Caco-2 (cell line): ENCODE data around the gene XCL1. TPM values are rescaled to one million over a fixed set of nuclear protein-coding genes. Genes with fewer than 3 reads are reported as not detected.
"Not testable (repeated sequence)": the region's sequence is repeated elsewhere in the genome, so short reads cannot be mapped to it uniquely, and the experiment has no call there.

Experiments used
- Bru-seq: library from RNA; stranded (reverse); fragments of 400-500 nt; gene quantifications from one replicate; lab custom pipeline; 2021; lab: Mats Ljungman, UMichigan
- BruChase-seq, 2 experiments: library from RNA; stranded (reverse); fragments of 400-500 nt; gene quantifications; one replicate each; lab custom pipeline; 2021; lab: Mats Ljungman, UMichigan
- BruUV-seq: library from RNA; stranded (reverse); fragments of 400-500 nt; replicated peaks from 2 replicates; lab custom pipeline; 2021; lab: Mats Ljungman, UMichigan
- CTCF ChIA-PET: fragments of 300-600 bp; sonication (Branson Sonifier 250); formaldehyde crosslinking; loops from one replicate; lab custom pipeline; 2022; ENCODE audit warnings: antibody characterized with exemption; lab: Charles Lee
- POLR2A ChIA-PET: fragments of 300-600 bp; sonication (Branson Sonifier 250); formaldehyde crosslinking; loops from one replicate; lab custom pipeline; 2022; ENCODE audit warnings: antibody characterized with exemption; lab: Charles Lee
- DNase-seq, 2 experiments: peaks; one replicate each; pipeline versions ENCODE4 v3.0.0 to v3.0.0-alpha.2; 2020 to 2022
- H3K27me3 ChIP-seq: replicated peaks from 2 replicates; pipeline ENCODE4 v1.6.0; 2011; ENCODE audit warnings: low read length; ENCODE audit not compliant: control insufficient read depth, insufficient read depth
- H3K36me3 ChIP-seq: 2 replicates; pipeline ENCODE4 v1.5.1; 2011; ENCODE audit warnings: low read length; ENCODE audit not compliant: control insufficient read depth, insufficient read depth
- H3K4me1 ChIP-seq: fragments of 250-450 bp; sonication (Bioruptor Pico); 2 replicates; pipeline ENCODE4 v1.5.1; 2020; ENCODE audit warnings: mild to moderate bottlenecking
- H3K4me3 ChIP-seq: 2 replicates; pipeline ENCODE4 v1.5.1; 2011; ENCODE audit warnings: low read depth, mild to moderate bottlenecking, control low read depth, low read length
- H3K9me3 ChIP-seq: fragments of 250-450 bp; sonication (Bioruptor Pico); 2 replicates; pipeline ENCODE4 v1.5.1; 2020; ENCODE audit warnings: mild to moderate bottlenecking, moderate library complexity
- H3K27ac Mint-ChIP-seq: one replicate; pipeline ENCODE4 v1.8.0; 2022; ENCODE audit warnings: mixed read lengths; ENCODE audit not compliant: unreplicated experiment
- H3K27me3 Mint-ChIP-seq: one replicate; pipeline ENCODE4 v1.8.0; 2022; ENCODE audit warnings: mixed read lengths; ENCODE audit not compliant: insufficient read depth, unreplicated experiment
- H3K36me3 Mint-ChIP-seq: one replicate; pipeline ENCODE4 v1.8.0; 2022; ENCODE audit warnings: mild to moderate bottlenecking, mixed read lengths; ENCODE audit not compliant: insufficient read depth, unreplicated experiment
- H3K4me1 Mint-ChIP-seq: one replicate; pipeline ENCODE4 v1.8.0; 2022; ENCODE audit warnings: low read depth, mixed read lengths; ENCODE audit not compliant: unreplicated experiment
- H3K4me3 Mint-ChIP-seq: one replicate; pipeline ENCODE4 v1.8.0; 2022; ENCODE audit warnings: mild to moderate bottlenecking, moderate library complexity, mixed read lengths; ENCODE audit not compliant: unreplicated experiment
- H3K9me3 Mint-ChIP-seq: one replicate; pipeline ENCODE4 v1.8.0; 2022; ENCODE audit warnings: mixed read lengths; ENCODE audit not compliant: unreplicated experiment
- intact Hi-C: fragments of 100-400 bp; cut with micrococcal nuclease; formaldehyde crosslinking; loops from one replicate; pipeline ENCODE4 v1.10.0; 2022; ENCODE audit not compliant: unreplicated experiment
- long read RNA-seq: library from polyadenylated mRNA; stranded (forward); transcript quantifications from one replicate; pipeline ENCODE4 v2.0.0, GENCODE V29; 2022
- total RNA-seq: library from RNA; stranded (reverse); gene quantifications from 2 replicates; pipeline ENCODE4 v1.2.3, GENCODE V29; 2022
- TF ChIP-seq, protein P1 (sequence below), 2 experiments: fragments of 200-600 bp in 1 of 2; IDR thresholded peaks; 1 replicate in 1 of 2; 2 replicates in 1 of 2; pipeline versions ENCODE4 v1.5.1 to v1.8.0; 2011 to 2022; ENCODE audit warnings: antibody characterized with exemption in 1 of 2, control low read depth in 1 of 2, inconsistent platforms in 1 of 2, low read depth in 1 of 2, low read length in 1 of 2, mild to moderate bottlenecking in 1 of 2, moderate library complexity in 1 of 2; ENCODE audit not compliant: insufficient read depth in 1 of 2, severe bottlenecking in 1 of 2, unreplicated experiment in 1 of 2

The XCL1 gene, protein sequence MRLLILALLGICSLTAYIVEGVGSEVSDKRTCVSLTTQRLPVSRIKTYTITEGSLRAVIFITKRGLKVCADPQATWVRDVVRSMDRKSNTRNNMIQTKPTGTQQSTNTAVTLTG
- 3.4 and 3.9 TPM in 2 replicates for total RNA-seq
- Bru-seq, nascent RNA: percentile 56 among the genes with signal in this experiment
- BruChase-seq, experiment 1, labeled RNA remaining after a 2-hour chase: percentile 64 among the genes with signal in this experiment
- percentile 66 among the genes with signal in this experiment for BruChase-seq, experiment 2, labeled RNA remaining after a 6-hour chase
- long read RNA-seq, partial matches to known transcripts: 0 of 23 reads
- long read RNA-seq, other reads (novel, unspliced or antisense): 23 of 23 reads

DNA sequence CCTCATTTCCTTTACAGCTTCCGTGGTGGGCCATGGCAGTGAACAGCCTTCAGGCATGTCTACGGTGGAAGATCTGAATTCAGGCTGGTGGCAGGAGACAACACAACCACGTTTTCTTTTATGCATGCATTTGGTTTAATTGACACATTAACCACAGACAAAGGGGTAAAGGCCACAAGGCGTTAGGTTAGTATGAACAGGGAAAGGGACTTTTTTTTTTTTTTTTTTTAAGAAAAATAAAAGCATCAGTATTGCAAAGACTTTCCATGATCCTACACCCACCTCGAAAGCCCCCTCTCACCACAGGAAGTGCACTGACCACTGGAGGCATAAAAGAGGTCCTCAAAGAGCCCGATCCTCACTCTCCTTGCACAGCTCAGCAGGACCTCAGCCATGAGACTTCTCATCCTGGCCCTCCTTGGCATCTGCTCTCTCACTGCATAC, at the start of gene XCL1:
Gene XCL1, plus strand, starts transcription at position 361 of the 444 bp plus-strand sequence. Its CDS starts 33 bp downstream, at position 394.
- H3K4me3 Mint-ChIP-seq, H3K36me3 Mint-ChIP-seq, H3K9me3 ChIP-seq, H3K4me1 ChIP-seq, H3K9me3 Mint-ChIP-seq, H3K27me3 Mint-ChIP-seq, BruUV-seq, H3K27ac Mint-ChIP-seq, POLR2A ChIA-PET, H3K27me3 ChIP-seq, DNase-seq, H3K4me1 Mint-ChIP-seq, intact Hi-C loops, H3K4me3 ChIP-seq, H3K36me3 ChIP-seq: not testable (repeated sequence)
- CTCF ChIA-PET: interaction anchor here (0.7 kb wide), 1 partner anchor 215 kb away, joined by 3 read pairs; no protein-coding TSS in a partner anchor

DNA sequence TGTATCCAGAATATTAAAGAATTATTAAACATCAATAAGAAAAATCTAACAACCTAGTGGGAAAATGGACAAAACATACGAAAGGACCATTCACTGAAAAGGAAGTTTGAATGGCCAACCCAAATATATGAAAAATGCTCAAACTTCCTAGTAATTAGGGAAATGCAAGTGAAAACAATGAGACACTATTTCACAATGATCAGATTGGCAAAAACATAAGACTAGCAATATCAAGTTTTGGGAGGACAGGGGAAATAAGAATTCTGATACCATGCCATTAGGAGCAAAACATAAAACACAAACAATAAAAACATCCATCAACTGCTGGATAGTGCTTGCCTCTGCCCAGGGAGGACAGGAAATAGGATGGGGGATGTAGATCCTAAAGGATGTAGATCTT, 46.9 kb upstream of the XCL1 start:
- H3K9me3 ChIP-seq: no peaks in the 10 kb centered on the region
- ChIA-PET CTCF (no interaction called here), POLR2A (no interaction called here)
- BruUV-seq: no TSS peak
- no peaks in the 10 kb centered on the region for H3K27me3 ChIP-seq
- H3K27ac Mint-ChIP-seq: no peak overlapping the region
- H3K36me3 ChIP-seq: no peaks in the 10 kb centered on the region
- peaks cover 2% of the 10 kb centered on the region for H3K9me3 Mint-ChIP-seq
- TF ChIP-seq, protein P1, sequence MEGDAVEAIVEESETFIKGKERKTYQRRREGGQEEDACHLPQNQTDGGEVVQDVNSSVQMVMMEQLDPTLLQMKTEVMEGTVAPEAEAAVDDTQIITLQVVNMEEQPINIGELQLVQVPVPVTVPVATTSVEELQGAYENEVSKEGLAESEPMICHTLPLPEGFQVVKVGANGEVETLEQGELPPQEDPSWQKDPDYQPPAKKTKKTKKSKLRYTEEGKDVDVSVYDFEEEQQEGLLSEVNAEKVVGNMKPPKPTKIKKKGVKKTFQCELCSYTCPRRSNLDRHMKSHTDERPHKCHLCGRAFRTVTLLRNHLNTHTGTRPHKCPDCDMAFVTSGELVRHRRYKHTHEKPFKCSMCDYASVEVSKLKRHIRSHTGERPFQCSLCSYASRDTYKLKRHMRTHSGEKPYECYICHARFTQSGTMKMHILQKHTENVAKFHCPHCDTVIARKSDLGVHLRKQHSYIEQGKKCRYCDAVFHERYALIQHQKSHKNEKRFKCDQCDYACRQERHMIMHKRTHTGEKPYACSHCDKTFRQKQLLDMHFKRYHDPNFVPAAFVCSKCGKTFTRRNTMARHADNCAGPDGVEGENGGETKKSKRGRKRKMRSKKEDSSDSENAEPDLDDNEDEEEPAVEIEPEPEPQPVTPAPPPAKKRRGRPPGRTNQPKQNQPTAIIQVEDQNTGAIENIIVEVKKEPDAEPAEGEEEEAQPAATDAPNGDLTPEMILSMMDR (IDR thresholded peaks at IDR 0.05; ENCODE audit: insufficient read depth in 1 of 2, low read depth in 1 of 2, low read length in 1 of 2, severe bottlenecking in 1 of 2, unreplicated experiment in 1 of 2): no peak
- intact Hi-C loops: no loop called here
- H3K4me1 Mint-ChIP-seq: no peaks in the 10 kb centered on the region
- no peaks in the 10 kb centered on the region for H3K36me3 Mint-ChIP-seq
- no peak for DNase-seq
- no peak overlapping the region for H3K4me3 ChIP-seq
- H3K4me3 Mint-ChIP-seq: no peak overlapping the region
- no peaks in the 10 kb centered on the region for H3K4me1 ChIP-seq
- no peaks in the 10 kb centered on the region for H3K27me3 Mint-ChIP-seq

DNA sequence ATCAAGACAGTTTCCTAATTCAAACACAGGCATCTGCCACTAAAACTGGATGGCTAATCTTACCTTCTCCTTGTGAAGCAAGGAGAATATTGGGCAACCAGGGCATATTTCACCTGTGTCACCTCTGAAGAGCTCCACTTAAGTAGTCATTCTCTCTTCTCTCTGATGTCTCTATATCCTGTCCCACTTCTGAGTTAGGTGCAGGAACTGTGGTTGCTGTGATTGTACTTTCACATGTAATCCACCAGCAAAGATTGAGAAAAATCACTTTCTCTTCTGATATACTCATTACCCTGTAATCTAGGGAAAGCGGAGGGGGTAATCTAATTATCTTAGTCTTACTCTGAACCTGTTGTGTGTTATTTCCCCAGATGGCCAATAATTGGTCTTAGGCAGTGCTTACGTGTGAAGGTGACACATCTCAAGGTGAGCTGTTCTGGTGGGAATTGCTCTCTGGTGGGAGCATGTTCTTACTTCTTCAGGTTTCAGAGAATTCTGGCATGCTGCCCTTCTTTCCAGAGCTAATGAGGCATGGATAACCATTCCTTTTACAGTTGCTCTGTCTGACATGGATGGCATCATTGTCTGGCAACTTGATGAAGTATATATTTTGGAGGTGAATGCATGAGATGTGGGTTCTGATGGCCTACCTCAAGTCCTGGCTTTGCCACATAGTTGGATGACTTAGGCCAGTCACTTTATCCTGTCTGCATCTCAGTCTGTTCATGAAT, 44.6 kb upstream of the XCL1 start:
- no peaks in the 10 kb centered on the region for H3K27me3 ChIP-seq
- Mint-ChIP-seq H3K4me1 (no peaks in the 10 kb centered on the region), H3K27me3 (no peaks in the 10 kb centered on the region), H3K36me3 (no peaks in the 10 kb centered on the region), H3K27ac (no peak overlapping the region), H3K9me3 (no peaks in the 10 kb centered on the region), H3K4me3 (no peak overlapping the region)
- no peak for DNase-seq
- H3K36me3 ChIP-seq: no peaks in the 10 kb centered on the region
- TF ChIP-seq, protein P1 (IDR thresholded peaks at IDR 0.05; ENCODE audit: insufficient read depth in 1 of 2, low read depth in 1 of 2, low read length in 1 of 2, severe bottlenecking in 1 of 2, unreplicated experiment in 1 of 2): no peak
- ChIA-PET POLR2A (no interaction called here), CTCF (no interaction called here)
- H3K4me3 ChIP-seq: no peak overlapping the region
- BruUV-seq: no TSS peak
- H3K9me3 ChIP-seq: no peaks in the 10 kb centered on the region
- intact Hi-C loops: no loop called here
- H3K4me1 ChIP-seq: no peaks in the 10 kb centered on the region
